ENCODE measurements around the gene SLC13A2.
"Not testable (repeated sequence)": the region's sequence is repeated elsewhere in the genome, so short reads cannot be mapped to it uniquely, and the experiment has no call there.

DNA sequence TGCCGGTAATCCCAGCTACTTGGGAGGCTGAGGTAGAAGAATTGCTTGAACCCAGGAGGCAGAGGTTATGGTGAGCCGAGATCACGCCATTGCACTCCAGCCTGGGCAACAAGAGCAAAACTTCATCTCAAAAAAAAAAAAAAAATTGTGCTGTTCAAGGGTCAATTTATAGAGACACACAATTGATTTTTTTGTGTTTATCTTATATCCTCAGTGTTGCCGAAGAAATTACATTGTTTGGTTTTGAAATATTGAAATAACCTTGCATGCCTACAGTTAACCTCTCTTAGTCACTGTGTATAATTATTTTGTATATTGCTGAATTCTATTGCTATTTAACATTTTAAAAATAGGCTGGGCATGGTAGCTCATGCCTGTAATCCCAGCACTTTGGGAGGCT is 45.5 kb upstream of the SLC13A2 start:
- TF ChIP-seq, protein P1, sequence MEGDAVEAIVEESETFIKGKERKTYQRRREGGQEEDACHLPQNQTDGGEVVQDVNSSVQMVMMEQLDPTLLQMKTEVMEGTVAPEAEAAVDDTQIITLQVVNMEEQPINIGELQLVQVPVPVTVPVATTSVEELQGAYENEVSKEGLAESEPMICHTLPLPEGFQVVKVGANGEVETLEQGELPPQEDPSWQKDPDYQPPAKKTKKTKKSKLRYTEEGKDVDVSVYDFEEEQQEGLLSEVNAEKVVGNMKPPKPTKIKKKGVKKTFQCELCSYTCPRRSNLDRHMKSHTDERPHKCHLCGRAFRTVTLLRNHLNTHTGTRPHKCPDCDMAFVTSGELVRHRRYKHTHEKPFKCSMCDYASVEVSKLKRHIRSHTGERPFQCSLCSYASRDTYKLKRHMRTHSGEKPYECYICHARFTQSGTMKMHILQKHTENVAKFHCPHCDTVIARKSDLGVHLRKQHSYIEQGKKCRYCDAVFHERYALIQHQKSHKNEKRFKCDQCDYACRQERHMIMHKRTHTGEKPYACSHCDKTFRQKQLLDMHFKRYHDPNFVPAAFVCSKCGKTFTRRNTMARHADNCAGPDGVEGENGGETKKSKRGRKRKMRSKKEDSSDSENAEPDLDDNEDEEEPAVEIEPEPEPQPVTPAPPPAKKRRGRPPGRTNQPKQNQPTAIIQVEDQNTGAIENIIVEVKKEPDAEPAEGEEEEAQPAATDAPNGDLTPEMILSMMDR (conservative IDR thresholded peaks at IDR 0.05; ENCODE audit: low read depth, low read length) = not testable (repeated sequence)
- TF ChIP-seq EZH2 (IDR thresholded peaks at IDR 0.05; ENCODE audit: borderline replicate concordance, low read depth, low read length, poor library complexity, severe bottlenecking) = not testable (repeated sequence)

Measured in A673 (cell line).